Measurements from ENCODE around the gene C9orf153.

DNA sequence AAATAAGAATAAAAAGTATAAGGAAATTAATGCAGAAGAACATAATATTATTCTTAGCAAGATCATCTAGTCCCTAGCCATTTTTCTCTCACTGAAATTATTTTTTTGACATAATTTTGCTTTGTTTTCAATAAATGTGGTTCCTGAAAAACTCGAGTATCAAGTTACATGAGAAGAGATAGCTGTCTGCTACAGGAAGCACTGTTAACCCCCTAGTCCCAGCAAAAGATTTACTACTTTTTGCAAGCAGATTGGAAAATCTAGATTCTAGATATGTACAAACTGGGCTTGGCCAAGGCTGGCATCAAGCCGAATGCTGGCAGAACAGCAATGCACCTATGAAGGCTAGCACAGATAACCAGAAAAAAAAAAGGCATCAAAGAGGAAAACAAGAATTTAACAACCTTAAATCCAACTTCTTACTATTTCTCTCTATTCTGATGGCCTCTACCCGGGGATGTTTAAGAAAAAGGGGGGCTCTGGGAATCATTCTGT is 44.8 kb upstream of the C9orf153 start:
- TF ChIP-seq CTCF (IDR thresholded peaks at IDR 0.05): no peak
- no peak for TF ChIP-seq POLR2A (IDR thresholded peaks at IDR 0.05)

All from heart left ventricle (tissue), 13 donors.